Measurements from ENCODE around the gene BRME1.

- TF ChIP-seq RCOR1 (IDR thresholded peaks at IDR 0.05; ENCODE audit: low read depth, low read length) = no peak
- TF ChIP-seq CTCF (IDR thresholded peaks at IDR 0.05) = no peak
- TF ChIP-seq EP300 (IDR thresholded peaks at IDR 0.05) = no peak
- no peak for TF ChIP-seq MAZ (IDR thresholded peaks at IDR 0.05; ENCODE audit: borderline replicate concordance, low read depth, low read length)
- TF ChIP-seq MAX (IDR thresholded peaks at IDR 0.05) = no peak
- no peak for TF ChIP-seq HOXA7 (CRISPR knock-in tag; IDR thresholded peaks at IDR 0.05)
- no peak for TF ChIP-seq POLR2AphosphoS2 (conservative IDR thresholded peaks at IDR 0.05; ENCODE audit: low read length)
- TF ChIP-seq CHD4 (IDR thresholded peaks at IDR 0.05; ENCODE audit: borderline replicate concordance) = no peak
- TF ChIP-seq POLR2A (IDR thresholded peaks at IDR 0.05; ENCODE audit: low read length) = no peak
- TF ChIP-seq JUNB (IDR thresholded peaks at IDR 0.05) = no peak
- no peak for TF ChIP-seq BHLHE40 (IDR thresholded peaks at IDR 0.05; ENCODE audit: low read depth, low read length)
Measured at GRCh38 chr19:13873834-13874515, 31.9 kb downstream of the BRME1 start.

Data from A549 (cell line).